BE2C (cell line): ENCODE results near the gene HSH2D.

Source experiments
- DNase-seq: peaks from one replicate; pipeline ENCODE4 v3.0.0-alpha.2; 2020
- H3K27me3 ChIP-seq: fragments of 250-450 bp; sonication (Bioruptor Pico); 2 replicates; pipeline ENCODE4 v1.5.1; 2020; ENCODE audit warnings: mild to moderate bottlenecking
- H3K36me3 ChIP-seq: fragments of 250-450 bp; sonication (Bioruptor Pico); 2 replicates; pipeline ENCODE4 v1.5.1; 2020; ENCODE audit warnings: mild to moderate bottlenecking
- H3K4me1 ChIP-seq: fragments of 250-450 bp; sonication (Bioruptor Pico); 2 replicates; pipeline ENCODE4 v1.5.1; 2020
- H3K4me3 ChIP-seq: 2 replicates; pipeline ENCODE4 v1.5.1; 2011; ENCODE audit warnings: low read depth, low read length
- H3K9me3 ChIP-seq: fragments of 250-450 bp; sonication (Bioruptor Pico); 2 replicates; pipeline ENCODE4 v1.5.1; 2020
- TF ChIP-seq, protein P1 (sequence below): IDR thresholded peaks from 2 replicates; pipeline ENCODE4 v1.5.1; 2012; ENCODE audit warnings: mild to moderate bottlenecking, low read depth, low read length

Gene HSH2D

DNA sequence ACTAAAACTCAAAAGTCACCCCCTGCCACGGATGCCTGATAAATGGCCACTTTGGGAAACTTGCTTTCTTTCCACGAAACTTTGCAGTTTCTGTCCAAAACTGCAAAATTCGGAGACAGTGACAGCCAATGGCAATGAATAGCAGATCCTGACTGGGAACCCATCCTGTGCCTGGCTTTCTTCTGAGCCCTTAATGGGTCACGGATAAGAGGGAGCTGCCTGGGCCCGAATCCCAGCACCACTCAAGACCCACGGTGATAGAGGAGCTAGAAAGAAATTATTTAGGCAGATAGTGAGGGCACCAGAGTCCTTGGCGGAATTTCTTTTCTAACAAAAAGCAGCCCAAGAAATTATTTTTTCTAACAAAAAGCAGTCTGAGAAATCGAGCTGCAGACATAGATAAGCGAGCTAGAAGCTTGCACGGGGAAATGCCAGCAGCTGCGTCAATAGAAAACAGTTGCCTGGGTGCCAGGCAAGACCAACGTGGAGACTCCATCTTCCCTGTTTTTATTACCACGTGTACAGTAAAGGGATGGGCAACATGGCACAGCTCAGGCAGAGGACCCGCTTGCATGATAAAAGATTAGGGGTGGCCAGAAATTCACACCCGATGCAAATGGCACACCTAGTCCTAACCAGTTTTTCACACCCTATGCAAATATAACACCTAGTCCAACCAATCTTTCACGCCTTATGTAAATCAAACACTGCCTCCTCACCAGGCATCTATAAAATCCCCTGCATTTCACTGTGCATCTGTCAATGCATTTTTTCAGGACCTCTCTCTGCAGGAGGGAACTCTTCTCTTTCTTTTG is 7.1 kb upstream of the HSH2D start:
- TF ChIP-seq, protein P1, sequence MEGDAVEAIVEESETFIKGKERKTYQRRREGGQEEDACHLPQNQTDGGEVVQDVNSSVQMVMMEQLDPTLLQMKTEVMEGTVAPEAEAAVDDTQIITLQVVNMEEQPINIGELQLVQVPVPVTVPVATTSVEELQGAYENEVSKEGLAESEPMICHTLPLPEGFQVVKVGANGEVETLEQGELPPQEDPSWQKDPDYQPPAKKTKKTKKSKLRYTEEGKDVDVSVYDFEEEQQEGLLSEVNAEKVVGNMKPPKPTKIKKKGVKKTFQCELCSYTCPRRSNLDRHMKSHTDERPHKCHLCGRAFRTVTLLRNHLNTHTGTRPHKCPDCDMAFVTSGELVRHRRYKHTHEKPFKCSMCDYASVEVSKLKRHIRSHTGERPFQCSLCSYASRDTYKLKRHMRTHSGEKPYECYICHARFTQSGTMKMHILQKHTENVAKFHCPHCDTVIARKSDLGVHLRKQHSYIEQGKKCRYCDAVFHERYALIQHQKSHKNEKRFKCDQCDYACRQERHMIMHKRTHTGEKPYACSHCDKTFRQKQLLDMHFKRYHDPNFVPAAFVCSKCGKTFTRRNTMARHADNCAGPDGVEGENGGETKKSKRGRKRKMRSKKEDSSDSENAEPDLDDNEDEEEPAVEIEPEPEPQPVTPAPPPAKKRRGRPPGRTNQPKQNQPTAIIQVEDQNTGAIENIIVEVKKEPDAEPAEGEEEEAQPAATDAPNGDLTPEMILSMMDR = no peak
- no peak overlapping the region for H3K4me3 ChIP-seq
- H3K9me3 ChIP-seq = no peaks in the 10 kb centered on the region
- H3K36me3 ChIP-seq = peaks cover 23% of the 10 kb centered on the region
- no peak for DNase-seq
- no peaks in the 10 kb centered on the region for H3K4me1 ChIP-seq
- H3K27me3 ChIP-seq = no peaks in the 10 kb centered on the region

DNA sequence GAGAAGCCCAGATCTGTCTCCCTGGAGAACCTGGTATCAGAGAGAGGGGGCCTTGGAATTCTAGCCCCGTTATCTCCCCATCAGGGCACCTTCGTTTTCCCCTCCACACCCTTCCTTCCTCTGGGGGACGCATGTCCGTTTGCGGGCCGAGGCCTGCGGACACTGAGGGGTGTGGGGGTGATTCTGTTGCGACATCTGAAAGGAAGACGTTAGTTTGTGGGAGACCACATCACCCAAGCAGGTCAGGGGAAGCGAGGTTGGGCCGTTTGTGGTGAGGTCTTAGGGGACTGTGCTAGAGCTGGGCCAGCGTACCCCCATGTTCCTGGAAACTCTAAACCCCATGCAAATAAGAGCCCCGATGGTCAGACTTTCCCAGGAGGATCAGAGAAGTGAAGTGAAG is 3.7 kb upstream of the HSH2D start:
- H3K4me1 ChIP-seq = no peaks in the 10 kb centered on the region
- H3K9me3 ChIP-seq = no peaks in the 10 kb centered on the region
- no peak for DNase-seq
- no peaks in the 10 kb centered on the region for H3K36me3 ChIP-seq
- no peak overlapping the region for H3K4me3 ChIP-seq
- no peaks in the 10 kb centered on the region for H3K27me3 ChIP-seq
- TF ChIP-seq, protein P1 = no peak

DNA sequence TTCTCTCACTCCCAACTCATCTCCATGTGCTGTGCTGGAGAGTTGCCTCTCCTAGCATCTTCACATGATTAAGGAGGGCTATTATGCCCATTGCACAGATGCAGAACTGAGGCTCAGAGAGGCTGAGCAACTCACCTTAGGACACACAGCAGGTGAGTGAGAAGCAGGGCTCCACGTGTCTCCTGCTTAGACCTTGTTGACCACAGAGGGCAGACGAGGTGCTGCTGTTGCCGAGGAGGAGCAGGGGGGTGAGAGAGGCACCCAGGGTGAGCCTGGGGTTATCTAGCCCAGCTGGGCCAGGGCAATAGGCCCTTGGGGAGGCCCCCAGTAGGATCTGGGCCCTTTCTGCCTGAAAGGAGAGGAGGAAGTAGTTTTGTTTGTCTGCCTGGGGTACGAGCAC is 2.4 kb upstream of the HSH2D start:
- H3K27me3 ChIP-seq = no peaks in the 10 kb centered on the region
- no peak overlapping the region for H3K4me3 ChIP-seq
- H3K9me3 ChIP-seq = no peaks in the 10 kb centered on the region
- TF ChIP-seq, protein P1 = no peak
- no peaks in the 10 kb centered on the region for H3K4me1 ChIP-seq
- DNase-seq = no peak
- no peaks in the 10 kb centered on the region for H3K36me3 ChIP-seq

DNA sequence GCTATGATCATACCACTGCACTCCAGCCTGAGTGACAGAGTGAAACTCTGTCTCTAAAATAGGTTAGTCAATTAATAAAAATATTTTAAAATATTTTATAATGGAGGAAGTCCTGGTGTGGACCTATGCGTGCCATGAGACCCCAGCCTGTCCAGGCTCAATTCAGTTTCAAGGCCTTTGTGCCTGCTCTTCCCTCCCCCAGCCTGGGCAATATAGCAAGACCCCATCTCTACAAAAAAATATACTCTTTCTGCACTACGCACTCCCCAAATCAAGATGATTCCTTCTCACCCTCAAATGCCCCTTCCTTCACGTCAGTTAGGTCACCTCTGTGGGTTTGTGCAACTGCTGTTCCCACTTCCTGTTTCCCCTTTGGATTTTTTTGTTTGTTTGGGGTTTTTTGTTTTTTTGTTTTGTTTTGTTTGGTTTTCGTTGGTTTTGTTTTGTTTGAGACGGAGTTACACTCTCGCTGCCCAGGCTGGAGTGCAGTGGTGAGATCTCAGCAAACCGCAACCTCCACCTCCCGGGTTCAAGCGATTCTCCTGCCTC is 1.4 kb upstream of the HSH2D start:
- Histone ChIP-seq H3K9me3 (no peaks in the 10 kb centered on the region), H3K4me1 (no peaks in the 10 kb centered on the region), H3K4me3 (no peak overlapping the region), H3K27me3 (no peaks in the 10 kb centered on the region), H3K36me3 (no peaks in the 10 kb centered on the region)
- DNase-seq = no peak
- TF ChIP-seq, protein P1 = no peak

- no peaks in the 10 kb centered on the region; the same call in 1 of the 2 replicates for H3K9me3 ChIP-seq
- DNase-seq = no peak
- TF ChIP-seq, protein P1 = no peak
- no peak overlapping the region for H3K4me3 ChIP-seq
- H3K27me3 ChIP-seq = no peaks in the 10 kb centered on the region
- no peaks in the 10 kb centered on the region for H3K4me1 ChIP-seq
- H3K36me3 ChIP-seq = no peaks in the 10 kb centered on the region
These were observed 714 bp downstream of the HSH2D start for GRCh38 chr19:16144216-16144581.

- Histone ChIP-seq H3K36me3 (no peaks in the 10 kb centered on the region), H3K4me3 (no peak overlapping the region), H3K27me3 (no peaks in the 10 kb centered on the region), H3K4me1 (no peaks in the 10 kb centered on the region), H3K9me3 (no peaks in the 10 kb centered on the region; the same call in 1 of the 2 replicates)
- TF ChIP-seq, protein P1 = no peak
- DNase-seq = no peak
These were observed 2.6 kb downstream of the HSH2D start for GRCh38 chr19:16146112-16146511.
